Germinal center (tissue), 1 donor: ENCODE measurements around the gene CRELD1.
A peak's percentile ranks its signal among the peaks of the same experiment; 100 is the strongest.
"Not testable (repeated sequence)": the region's sequence is repeated elsewhere in the genome, so short reads cannot be mapped to it uniquely, and the experiment has no call there.

Experiments
- DNase-seq: peaks from one replicate; pipeline ENCODE4 v3.0.0; 2012; ENCODE audit warnings: mixed read lengths, low spot score

Gene CRELD1, protein sequence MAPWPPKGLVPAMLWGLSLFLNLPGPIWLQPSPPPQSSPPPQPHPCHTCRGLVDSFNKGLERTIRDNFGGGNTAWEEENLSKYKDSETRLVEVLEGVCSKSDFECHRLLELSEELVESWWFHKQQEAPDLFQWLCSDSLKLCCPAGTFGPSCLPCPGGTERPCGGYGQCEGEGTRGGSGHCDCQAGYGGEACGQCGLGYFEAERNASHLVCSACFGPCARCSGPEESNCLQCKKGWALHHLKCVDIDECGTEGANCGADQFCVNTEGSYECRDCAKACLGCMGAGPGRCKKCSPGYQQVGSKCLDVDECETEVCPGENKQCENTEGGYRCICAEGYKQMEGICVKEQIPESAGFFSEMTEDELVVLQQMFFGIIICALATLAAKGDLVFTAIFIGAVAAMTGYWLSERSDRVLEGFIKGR

DNA sequence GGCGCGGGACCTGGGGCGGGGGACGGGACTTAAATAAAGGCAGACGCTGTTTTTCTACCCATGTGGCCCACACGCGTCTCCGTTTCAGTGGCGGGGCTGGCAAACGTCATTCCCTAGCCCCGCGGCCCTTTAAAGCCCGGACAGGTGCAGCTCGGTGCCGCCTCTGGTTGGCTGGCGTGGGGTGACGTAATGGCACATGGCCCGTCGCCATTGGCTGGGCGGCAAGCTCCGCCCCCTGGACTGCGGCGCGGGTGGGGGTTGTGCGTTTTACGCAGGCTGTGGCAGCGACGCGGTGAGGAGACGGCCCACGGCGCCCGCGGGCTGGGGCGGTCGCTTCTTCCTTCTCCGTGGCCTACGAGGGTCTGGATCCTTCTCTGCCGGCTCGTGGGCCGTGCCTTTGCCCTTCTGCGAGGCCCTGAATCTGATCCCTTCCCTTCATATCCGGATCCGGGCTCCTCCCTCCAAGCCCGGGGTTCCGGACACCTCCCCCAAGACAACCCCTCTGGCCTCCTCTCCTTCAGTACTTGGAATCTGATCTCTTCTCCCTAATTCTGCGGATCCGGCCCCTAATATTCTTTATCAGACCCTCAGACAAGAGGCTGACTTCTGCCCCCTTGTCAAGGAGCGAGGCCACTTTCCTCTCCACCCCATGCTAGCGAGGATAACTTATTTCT lies at the start of gene CRELD1:
Gene CRELD1, plus strand, starts transcription at position 274 of the 674 bp plus-strand sequence. CDS start 605 bp downstream, outside the sequence.
- peak; percentile 94 for DNase-seq

DNA sequence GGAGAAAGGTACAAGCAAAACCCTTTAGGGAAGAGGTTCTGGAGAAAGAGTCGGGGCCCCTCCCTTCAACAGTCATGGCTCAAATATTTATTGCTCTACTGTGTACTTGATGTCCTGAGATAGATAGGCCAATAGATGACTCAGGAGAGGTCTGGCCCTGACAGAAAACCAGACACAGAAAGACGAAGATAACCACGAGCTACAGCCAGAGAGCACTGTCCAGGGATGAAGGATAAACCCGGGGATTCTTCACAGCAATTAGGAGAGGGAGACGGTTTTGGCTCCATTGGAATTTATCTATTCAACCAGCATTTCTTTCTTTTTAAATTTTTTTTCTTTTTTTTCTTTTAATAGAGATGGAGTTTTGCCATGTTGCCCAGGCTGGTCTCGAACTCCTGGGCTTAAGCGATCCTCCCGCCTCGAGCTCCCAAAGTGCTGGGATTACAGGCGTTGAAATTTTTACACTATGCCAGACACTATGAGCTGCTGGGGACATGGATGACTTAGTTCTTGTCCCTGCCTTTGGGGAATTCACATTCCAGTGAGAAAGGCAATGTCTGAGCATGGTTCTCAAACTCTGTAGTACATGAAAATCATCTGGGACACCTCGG lies 49.0 kb upstream of the CRELD1 start:
- DNase-seq, result no peak

DNA sequence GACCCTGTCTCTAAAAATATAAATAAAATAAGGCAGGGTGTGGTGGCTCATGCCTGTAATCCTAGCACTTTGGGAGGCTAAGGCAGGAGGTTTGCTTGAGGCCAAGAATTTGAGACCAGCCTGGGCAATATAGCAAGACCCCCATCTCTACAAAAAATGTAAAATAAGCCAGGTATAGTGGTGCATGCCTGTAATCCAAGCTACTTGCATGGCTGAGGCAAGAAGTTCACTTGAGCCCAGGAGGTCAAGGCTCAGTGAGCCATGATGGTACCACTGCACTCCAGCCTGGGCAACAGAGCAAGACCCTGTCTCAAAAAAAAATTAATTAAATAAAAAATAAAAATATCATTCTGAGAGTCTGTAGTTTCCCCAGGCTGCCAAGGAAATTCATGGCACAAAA lies 47.3 kb upstream of the CRELD1 start:
- no peak for DNase-seq

DNA sequence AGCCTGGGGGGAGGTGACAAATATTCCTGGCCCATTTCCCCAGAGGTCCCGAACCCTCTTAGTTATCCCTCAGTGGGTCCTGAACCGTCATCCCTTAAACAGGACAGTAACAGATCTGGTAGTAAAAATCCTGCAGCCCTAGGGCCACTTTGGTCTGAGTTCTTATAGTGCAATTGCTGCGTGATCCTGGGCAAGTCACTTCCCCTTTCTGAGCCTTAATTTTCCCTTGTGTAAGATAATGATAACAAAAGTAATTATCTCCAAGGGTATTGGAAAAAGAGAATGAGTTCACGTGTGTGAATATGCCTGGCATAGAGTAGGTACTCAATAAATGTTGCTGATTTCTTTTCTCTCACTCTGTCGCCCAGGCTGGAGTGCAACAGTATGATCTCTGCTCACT lies 46.2 kb upstream of the CRELD1 start:
- no peak for DNase-seq

DNA sequence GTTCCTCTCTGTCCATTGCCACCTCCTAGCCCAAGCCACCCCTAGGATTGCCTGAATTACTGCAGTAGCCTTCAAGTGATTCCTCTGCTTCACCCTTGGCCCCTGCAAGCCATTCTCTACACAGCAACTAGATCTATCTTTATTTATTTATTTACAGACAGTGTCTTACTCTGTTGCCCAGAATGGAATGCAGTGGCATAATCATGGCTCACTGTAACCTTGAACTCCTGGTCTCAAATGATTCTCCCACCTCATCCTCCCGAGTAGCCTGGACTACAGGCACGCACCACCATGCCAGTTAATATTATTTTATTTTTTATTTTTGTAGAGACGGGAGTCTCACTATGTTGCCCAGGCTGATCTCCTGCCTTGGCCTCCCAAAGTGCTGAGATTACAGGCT lies 45.1 kb upstream of the CRELD1 start:
- DNase-seq, result no peak

DNA sequence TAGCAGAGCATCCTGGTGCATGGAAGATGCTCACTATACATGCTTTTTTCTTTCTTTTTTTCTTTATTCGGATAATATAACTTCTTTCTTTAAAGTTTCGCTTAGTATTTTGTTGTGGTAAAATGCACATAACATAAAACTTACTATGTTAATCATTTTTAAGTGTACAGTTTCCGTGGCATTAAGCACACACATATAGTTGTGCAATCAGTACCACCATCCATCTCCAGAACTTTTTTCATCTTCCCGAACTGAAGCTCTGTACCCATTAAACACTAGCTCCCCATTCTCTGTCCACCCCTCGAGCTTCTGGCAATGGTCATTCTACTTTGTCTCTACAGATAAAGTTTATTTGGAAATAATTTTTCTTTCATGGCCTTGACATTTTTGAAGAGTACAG lies 44.2 kb upstream of the CRELD1 start:
- no peak for DNase-seq

DNA sequence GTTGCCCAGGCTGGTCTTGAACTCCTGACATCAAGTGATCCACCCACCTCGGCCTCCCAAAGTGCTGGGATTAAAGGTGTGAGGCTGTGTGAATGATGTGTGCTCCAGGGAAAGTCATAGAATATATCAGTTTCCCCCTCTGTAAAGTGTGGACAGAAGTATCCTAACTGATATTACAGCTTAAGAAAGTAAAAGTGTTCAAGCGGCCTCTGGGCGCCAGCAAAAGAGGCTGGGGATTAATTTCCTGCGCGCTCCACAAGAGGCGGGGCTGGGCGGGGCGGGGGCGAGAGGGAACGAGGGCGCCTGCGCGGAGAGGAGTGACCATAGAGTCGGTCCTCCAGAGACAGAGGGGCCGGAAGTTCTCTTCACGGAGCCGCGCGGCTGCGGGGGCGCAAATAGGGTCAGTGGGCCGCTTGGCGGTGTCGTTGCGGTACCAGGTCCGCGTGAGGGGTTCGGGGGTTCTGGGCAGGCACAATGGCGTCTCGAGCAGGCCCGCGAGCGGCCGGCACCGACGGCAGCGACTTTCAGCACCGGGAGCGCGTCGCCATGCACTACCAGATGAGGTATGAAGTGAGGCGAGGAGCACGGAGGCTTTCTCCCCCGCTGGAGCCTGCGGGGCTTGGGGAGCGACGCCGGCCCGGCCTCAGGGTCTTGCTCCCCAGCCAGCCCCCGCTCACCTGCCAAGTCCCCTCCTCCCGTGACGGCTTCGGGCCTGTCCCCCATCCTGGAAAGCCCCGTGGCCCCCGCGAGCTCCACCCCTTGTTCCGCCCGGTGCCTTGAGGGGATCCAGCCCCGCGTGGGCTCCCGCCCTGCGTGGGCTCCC lies 43.2 kb upstream of the CRELD1 start, which contains the start of gene JAGN1:
Gene JAGN1, plus strand, starts transcription at position 362 of the 823 bp plus-strand sequence. Its CDS starts 113 bp downstream, at position 475.
- peak; percentile 95 for DNase-seq

DNA sequence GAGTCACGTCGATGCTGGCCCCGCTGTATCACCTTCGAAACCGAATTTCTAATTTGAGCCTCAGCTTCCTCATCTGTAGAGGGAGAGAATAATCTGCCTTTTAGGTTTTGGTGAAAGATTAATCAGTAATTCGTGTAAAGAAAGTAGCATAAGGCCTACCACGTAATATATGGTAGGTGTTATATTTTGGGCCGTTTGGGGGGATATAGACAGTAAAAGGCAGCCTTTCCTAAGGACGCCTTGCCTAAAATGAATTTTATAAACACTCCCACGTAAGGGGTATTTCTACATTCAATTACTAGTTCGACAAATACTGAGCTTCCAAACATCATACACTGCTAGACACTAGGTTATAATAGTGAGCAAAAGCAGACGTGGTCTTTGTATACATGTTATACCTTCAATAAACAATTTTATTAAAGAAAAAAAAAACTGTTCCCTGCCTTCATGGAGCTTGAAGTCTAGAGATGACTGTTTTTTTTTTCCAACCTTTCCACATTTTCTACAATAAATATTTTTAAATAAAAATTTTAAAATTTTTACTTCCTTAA lies 42.5 kb upstream of the CRELD1 start:
- DNase-seq, result no peak

DNA sequence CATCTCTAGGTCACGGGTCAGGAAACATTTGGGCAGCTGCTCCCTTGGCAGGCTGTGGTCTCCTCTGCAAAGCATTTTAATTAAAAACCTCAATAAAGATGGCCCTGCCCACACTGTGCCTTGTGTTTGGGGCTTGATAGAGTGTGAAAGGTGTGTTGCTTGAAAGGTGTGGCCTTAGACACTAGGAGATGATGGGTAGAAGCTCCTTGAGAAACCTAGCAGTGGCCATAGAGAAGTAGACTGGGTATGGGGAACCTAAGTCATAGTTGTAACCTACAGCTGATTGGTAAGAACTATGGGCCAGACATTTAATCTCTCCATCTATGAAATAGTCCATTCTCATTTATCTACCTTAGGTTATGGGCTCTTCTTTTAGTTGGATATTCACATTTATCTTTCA lies 39.9 kb upstream of the CRELD1 start:
- no peak for DNase-seq

DNA sequence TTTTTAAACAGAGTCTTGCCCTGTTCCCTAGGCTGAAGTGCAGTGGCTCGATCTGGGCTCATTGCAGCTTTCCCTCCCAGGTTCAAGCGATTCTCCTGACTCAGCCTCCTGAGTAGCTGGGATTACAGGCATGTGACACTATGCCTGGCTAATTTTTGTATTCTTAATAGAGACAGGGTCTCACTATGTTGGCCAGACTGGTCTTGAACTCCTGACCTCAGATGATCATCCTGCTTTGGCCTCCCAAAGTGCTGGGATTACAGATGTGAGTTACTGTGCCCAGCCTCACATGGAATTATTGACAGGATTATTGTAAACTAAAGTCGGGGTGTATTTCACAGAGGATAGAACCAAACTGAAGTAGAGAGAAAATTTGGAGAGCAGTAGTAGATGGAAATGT lies 37.9 kb upstream of the CRELD1 start:
- DNase-seq, result not testable (repeated sequence)

DNA sequence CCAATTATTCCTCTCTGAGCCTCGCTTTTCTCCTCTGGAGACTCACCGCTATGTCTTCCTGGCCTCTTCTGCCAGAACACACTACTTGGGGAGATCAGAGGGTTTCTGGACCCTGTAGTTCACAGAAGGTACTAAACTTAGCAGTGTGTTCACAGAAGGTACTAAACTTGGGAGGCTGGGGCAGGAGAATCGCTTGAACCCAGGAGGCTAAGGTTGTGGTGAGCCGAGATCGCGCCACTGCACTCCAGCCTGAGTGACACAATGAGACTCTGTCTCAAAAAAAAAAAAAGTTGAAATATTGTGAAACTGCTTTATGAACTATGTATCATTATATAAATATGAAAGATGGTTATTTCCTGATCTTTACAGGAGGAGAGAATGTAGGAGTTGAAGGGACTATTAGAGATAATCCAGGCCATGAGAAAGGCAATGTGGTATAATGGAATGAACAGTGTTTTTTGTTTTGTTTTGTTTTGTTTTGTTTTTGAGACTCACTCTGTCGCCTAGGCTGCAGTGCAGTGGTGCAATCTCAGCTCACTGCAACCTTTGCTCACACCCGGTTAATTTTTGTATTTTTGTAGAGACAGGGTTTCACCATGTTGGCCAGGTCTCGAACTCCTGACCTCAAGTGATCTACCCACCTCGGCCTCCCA lies 36.8 kb upstream of the CRELD1 start:
- DNase-seq, result not testable (repeated sequence)

DNA sequence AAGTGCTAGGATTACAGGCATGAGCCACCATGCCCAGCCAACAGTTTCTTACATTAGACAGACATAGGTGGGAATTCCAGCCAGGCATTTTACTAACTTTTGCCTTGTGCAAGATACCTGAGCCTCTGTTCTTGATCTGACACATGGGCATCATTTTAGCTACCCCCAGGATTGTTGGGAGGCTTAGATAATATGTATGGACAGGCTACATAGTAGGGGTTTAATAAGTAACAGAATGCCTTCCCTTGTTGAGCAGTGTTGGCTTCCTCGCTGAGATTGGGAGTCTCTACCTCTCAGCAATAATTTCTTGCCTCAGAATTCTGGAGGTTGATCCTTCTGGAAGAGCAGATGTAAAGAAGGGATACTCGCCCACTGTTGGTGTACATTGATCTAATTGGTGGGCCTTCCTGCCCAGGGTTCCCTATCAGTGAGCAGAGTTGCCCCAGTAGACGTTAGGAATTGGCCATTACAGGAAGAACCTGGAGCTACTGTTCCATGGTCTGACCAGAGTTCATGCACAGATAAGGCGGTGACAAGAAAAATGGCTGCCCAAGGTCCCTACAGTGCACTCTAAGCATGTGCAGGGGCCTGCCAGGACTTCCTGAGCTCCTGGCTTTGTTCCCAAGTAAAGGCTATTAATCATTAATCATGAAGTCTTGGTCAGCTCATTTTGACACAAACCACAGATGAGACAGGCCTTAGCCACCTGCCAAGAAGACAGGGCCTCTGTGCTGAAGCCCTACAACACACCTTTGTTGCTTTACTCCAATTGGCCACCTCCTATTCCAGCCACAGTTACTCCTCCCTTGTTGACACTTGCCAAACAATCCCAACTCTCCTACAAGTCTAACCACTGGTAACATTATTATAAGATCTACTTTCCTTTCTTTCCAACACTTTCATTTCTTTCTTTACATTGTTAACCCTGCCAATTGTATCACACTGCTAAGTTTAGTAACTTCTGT lies 35.9 kb upstream of the CRELD1 start:
- DNase-seq, result no peak

DNA sequence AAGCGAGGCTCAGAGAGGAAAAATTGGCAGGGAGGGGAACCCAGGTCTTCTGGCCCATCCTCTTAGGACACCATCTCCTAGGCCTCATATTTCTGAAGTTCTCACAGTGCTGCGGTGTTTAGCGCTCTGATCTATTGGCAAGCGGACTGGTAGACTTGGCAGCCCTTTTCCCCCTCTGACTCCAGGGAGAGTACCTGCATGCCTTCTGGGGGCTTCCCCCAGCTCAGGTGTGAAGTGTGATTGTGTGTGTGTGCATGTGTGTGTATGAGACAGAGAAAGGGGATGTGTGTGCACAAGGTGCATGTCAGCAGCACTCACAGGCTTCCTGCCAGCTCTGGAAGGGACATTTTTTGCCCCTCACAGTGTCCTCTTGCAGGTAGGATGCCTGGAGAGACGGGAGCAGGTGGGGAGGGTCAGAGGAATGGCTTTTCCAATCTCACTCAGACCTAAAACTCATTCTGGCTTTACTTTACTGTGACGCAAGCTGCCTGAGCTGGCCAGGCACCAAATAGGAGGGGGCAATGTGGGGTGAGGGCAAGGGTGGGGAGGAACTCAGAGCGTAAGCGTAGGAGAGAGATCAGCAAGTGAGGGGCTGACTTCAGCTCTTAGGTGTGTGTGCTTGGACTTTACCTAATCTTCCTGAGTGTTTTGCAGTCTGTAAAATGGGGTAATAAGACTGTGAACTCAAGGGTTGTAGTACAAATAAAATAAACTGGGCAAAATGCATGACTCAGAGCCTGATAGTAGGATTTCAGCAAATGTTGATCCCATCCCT lies 35.0 kb upstream of the CRELD1 start:
- DNase-seq, result no peak

DNA sequence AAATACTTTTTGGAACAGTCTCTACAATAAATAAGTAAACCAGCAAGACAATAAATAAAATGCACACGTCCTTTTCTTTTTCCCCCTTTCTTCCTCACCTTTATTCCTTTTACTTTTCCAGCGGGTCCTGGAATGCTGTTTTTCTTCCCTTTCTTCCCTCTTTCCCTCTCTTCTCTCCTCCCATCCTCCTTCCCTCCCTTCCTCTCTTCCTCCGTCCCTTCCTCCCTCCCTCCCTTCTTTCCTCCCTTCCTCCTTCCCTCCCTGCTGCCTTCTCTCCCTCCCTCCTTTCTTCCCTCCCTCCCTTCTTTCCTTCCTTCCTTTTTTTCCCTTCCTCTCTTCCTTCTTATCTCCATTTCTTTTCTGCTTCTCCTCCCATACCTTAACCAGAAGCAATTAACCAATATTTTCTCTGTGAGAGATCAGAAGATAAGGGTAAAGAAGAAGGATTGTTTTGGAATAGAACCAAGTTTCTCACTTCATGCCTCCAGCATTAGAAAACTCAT lies 34.3 kb upstream of the CRELD1 start:
- no peak for DNase-seq

DNA sequence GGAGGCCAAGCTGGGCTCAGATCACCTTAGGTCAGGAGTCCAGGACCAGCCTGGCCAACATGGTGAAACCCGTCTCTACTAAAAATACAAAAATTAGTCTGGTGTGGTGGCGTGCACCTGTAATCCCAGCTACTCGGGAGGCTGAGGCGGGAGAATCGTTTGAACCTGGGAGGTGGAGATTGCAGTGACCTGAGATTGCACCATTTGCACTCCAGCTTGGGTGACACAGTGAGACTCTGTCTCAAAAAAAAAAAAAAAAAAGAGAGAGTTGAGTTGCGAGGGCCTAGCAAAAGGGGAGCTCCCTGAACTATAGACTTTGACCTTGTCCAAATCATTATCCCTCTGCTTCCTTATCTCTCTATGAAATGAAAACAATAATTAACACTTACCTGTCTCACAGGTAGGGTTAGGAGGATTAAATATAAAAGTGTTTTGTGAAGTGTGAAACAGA lies 32.6 kb upstream of the CRELD1 start:
- not testable (repeated sequence) for DNase-seq

DNA sequence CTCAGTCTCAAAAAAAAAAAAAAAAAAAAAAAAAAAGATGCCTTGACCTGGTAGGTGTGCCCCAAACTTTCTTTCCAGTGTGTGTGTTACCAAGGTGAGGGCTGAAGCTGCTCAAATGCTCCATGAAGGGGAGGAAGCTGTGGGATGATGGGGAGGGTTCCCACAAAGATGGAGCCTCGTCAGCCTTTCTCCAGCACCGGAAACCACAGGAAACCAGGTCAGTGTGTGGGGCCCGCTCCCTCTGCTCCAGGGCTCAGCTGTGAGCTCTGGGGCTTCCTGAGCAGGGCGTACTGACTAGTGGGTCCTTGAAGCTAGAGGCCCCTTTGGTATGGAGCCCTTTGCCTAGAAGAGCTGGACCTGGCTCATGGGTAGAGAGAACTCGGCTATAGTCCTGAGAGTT lies 31.7 kb upstream of the CRELD1 start:
- no peak for DNase-seq

DNA sequence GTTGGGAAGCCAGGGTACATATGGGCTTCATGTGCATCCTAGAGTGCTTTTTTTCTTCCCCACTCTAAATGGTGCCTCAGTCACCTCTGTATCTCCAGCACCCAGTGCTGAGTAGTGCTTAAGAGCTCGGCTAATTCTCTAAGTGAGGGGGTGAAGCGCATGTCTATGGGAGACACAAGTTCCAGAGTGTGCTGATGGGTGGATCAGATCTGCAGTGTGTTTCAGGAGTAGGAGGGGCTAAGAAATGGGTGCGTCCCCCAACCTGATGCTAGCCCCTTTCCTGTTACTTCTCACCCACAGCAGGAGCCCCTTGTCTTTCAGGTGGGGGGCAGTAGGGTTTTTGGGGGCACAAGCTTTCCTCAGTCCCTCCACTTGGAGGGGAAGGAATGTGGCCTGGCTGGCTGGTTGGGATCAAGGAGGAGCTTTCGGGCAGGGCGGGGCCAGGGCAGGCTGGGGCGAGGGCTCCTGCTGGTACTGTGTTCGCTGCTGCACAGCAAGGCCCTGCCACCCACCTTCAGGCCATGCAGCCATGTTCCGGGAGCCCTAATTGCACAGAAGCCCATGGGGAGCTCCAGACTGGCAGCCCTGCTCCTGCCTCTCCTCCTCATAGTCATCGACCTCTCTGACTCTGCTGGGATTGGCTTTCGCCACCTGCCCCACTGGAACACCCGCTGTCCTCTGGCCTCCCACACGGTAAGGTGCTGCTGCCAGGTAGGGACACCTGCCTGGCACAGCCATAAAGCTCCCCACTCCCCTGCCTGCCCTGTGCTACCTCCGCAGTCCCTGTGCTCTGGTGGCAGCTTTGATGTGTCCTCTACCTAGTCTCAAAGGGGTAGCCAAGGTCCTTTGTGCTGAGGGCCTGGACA lies 31.0 kb upstream of the CRELD1 start, which contains the start of gene IL17RE:
Gene IL17RE, plus strand, starts transcription at position 477 of the 866 bp plus-strand sequence. Its CDS starts 85 bp downstream, at position 562.
- DNase-seq, result no peak

DNA sequence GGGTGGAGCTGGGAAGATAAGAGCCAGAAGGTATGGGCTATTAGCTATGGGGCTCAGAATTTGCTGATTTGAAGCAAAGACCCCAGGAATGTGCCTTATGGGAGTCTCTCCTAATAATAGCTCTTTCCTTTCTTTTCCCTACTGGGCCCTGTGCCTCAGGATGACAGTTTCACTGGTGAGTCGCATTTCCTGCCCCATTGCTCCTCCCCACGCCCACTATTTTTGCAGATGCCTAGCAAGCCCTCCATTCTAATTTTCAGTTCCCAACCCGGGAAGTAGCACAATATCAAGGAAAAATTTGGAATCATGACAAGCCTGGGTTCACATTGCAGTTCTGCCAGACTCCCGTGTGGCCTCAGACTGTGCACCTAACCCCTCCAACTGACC lies 30.4 kb upstream of the CRELD1 start:
- DNase-seq, result no peak
